ENCODE data around the gene ASIP. TPM values are rescaled to one million over a fixed set of nuclear protein-coding genes. Genes with fewer than 3 reads are reported as not detected.
A peak's percentile ranks its signal among the peaks of the same experiment; 100 is the strongest.

ASIP gene
- total and polyA plus RNA-seq, 2 of the 13 experiments (the other 11 are each of a cell fraction or from before 2014, with no cell fraction given): not detected

DNA sequence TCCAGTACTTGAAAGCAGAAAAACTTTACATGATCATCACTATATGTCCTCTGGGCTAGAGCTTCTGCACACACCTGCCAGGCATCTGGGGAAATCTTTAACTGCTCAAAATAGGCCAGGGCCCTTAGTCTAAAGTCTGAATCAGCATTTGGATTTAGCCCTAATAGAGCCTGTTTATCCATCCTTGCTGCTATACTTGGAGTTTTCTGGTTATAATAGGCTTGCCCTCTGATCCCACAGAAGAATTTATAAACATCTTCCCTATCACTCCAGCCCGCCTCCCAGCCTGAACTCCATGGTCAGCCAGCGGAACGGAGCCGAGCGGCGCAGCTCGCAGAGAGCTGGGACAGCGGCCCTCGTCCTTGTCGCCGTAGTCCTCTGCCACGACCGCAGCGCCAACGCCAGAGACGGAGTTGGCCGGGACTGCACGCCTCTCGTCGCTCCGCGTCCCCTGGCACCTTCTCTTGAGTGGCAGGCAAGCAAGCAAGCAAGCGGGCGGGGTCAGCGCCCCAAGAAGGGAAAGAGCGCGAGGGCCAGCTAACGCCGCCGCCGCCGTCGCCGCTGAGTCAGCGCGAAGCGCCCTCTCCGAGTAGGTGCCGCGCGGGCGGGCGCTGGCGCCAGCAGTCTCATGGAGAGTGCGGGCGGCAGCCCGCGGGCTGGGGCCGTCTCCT, 25.4 kb upstream of the ASIP start (continued):
- TF ChIP-seq ZFP1 (CRISPR knock-in tag; IDR thresholded peaks at IDR 0.05): no peak
- TF ChIP-seq CBFB (CRISPR knock-in tag; IDR thresholded peaks at IDR 0.05): peak; percentile 65
- peak; percentile 80; the same call in 1 of the 2 replicates for TF ChIP-seq ZNF317 (CRISPR knock-in tag; IDR thresholded peaks at IDR 0.05)
- no peak for TF ChIP-seq NFATC3 (CRISPR knock-in tag; IDR thresholded peaks at IDR 0.05)
- TF ChIP-seq, protein P1, sequence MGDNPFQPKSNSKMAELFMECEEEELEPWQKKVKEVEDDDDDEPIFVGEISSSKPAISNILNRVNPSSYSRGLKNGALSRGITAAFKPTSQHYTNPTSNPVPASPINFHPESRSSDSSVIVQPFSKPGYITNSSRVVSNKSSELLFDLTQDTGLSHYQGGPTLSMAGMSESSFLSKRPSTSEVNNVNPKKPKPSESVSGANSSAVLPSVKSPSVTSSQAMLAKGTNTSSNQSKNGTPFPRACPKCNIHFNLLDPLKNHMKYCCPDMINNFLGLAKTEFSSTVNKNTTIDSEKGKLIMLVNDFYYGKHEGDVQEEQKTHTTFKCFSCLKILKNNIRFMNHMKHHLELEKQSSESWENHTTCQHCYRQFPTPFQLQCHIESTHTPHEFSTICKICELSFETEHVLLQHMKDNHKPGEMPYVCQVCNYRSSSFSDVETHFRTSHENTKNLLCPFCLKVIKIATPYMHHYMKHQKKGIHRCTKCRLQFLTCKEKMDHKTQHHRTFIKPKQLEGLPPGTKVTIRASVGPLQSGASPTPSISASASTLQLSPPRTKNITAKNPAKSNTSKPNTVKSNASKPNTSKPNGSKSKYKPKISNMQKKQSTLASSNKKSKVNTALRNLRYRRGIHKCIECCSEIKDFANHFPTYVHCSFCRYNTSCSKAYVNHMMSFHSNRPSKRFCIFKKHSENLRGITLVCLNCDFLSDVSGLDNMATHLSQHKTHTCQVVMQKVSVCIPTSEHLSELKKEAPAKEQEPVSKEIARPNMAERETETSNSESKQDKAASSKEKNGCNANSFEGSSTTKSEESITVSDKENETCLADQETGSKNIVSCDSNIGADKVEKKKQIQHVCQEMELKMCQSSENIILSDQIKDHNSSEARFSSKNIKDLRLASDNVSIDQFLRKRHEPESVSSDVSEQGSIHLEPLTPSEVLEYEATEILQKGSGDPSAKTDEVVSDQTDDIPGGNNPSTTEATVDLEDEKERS (CRISPR knock-in tag; IDR thresholded peaks at IDR 0.05): peak; percentile 85; the same call in 1 of the 2 replicates
- no peak for TF ChIP-seq GABPA (IDR thresholded peaks at IDR 0.05; ENCODE audit: low read depth, low read length)
- no peak for TF ChIP-seq GABPA (CRISPR knock-in tag; IDR thresholded peaks at IDR 0.05; ENCODE audit: low read depth)
- no peak for TF ChIP-seq ZNF446 (CRISPR knock-in tag; IDR thresholded peaks at IDR 0.05)
- no peak for TF ChIP-seq NBN (conservative IDR thresholded peaks at IDR 0.05)
- TF ChIP-seq, protein P2, sequence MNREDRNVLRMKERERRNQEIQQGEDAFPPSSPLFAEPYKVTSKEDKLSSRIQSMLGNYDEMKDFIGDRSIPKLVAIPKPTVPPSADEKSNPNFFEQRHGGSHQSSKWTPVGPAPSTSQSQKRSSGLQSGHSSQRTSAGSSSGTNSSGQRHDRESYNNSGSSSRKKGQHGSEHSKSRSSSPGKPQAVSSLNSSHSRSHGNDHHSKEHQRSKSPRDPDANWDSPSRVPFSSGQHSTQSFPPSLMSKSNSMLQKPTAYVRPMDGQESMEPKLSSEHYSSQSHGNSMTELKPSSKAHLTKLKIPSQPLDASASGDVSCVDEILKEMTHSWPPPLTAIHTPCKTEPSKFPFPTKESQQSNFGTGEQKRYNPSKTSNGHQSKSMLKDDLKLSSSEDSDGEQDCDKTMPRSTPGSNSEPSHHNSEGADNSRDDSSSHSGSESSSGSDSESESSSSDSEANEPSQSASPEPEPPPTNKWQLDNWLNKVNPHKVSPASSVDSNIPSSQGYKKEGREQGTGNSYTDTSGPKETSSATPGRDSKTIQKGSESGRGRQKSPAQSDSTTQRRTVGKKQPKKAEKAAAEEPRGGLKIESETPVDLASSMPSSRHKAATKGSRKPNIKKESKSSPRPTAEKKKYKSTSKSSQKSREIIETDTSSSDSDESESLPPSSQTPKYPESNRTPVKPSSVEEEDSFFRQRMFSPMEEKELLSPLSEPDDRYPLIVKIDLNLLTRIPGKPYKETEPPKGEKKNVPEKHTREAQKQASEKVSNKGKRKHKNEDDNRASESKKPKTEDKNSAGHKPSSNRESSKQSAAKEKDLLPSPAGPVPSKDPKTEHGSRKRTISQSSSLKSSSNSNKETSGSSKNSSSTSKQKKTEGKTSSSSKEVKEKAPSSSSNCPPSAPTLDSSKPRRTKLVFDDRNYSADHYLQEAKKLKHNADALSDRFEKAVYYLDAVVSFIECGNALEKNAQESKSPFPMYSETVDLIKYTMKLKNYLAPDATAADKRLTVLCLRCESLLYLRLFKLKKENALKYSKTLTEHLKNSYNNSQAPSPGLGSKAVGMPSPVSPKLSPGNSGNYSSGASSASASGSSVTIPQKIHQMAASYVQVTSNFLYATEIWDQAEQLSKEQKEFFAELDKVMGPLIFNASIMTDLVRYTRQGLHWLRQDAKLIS (CRISPR knock-in tag; IDR thresholded peaks at IDR 0.05): no peak
- TF ChIP-seq KLF12 (CRISPR knock-in tag; IDR thresholded peaks at IDR 0.05; ENCODE audit: borderline replicate concordance): no peak
- no peak for TF ChIP-seq NONO (IDR thresholded peaks at IDR 0.05)
- peak; percentile 91 for TF ChIP-seq NONO (CRISPR knock-in tag; conservative IDR thresholded peaks at IDR 0.05)
- TF ChIP-seq GPN1 (CRISPR knock-in tag; IDR thresholded peaks at IDR 0.05; ENCODE audit: borderline replicate concordance): peak; percentile 72; the same call in 1 of the 2 replicates
- peak; percentile 84 for TF ChIP-seq RXRA (CRISPR knock-in tag; IDR thresholded peaks at IDR 0.05)
- peak; percentile 67; the same call in 1 of the 2 replicates for TF ChIP-seq RXRB (CRISPR knock-in tag; IDR thresholded peaks at IDR 0.05; ENCODE audit: borderline replicate concordance)
- peak; percentile 79; the same call in 1 of the 2 replicates for TF ChIP-seq ZNF776 (CRISPR knock-in tag; IDR thresholded peaks at IDR 0.05)
- peak; percentile 50; the same call in 1 of the 2 replicates for TF ChIP-seq NFYB (CRISPR knock-in tag; IDR thresholded peaks at IDR 0.05)
- peak; percentile 83; the same call in 1 of the 2 replicates for TF ChIP-seq ZNF839 (CRISPR knock-in tag; IDR thresholded peaks at IDR 0.05; ENCODE audit: borderline replicate concordance)
- 0 out of 2 replicates have a peak, but pooled peaks have one; percentile 8 for TF ChIP-seq CHD2 (IDR thresholded peaks at IDR 0.05; ENCODE audit: low read depth, low read length)

Measured in HepG2 (cell line).